Keratinocyte (primary cell): ENCODE results near the gene DAPK1.

ENCODE experiments used
- EZH2 ChIP-seq: IDR thresholded peaks from one replicate; pipeline ENCODE4 v1.6.1; 2012; ENCODE audit warnings: inconsistent platforms, mild to moderate bottlenecking, low read length, moderate library complexity
- TF ChIP-seq, protein P1 (sequence below), 3 experiments: IDR thresholded peaks in 1 of 3; conservative IDR thresholded peaks in 1 of 3; optimal IDR thresholded peaks in 1 of 3; 2 replicates in 2 of 3; 3 replicates in 1 of 3; pipeline versions ENCODE3 to v1.5.1; 2011; ENCODE audit warnings: low read length in 3 of 3, mild to moderate bottlenecking in 3 of 3, moderate library complexity in 2 of 3, control low read depth in 1 of 3, inconsistent platforms in 1 of 3; ENCODE audit not compliant: insufficient read depth in 2 of 3; ENCODE audit errors: extremely low read depth in 1 of 3

DNA sequence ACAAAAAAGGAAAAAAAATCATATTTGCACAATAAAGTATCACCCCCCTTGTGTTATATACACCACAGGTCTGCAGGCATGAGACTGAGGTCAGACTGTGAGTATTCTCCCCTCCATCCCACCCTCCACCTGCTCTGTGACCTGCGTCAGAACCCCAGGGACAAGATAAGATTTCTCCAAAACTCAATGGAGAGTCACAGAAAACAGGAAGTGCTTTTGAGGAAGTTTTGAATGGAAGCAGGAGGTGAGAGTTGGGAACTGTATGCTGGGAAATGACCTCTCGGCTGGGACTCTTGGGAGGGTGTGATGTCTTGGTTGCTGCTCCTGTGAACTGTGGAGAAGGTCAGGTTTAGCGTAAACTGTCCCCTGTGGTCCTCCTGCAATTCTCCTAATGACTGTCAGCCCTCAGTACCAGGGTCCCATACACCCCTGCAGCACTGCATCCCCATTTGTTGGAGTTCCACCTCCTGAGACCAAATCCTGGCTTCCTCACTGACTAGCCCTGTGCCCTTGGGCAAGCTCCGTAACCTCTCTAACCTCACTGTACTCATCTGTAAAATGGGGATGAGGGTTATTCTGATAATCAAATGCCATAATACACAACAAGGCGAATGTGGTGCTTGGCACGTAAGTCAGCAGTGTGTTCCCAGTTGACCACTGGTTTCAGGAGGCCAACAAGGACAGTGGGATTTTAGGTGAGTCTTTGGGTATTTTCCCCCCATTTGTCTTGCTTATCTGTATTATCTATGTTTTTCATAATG lies 221.4 kb downstream of the DAPK1 start:
- TF ChIP-seq, protein P1, sequence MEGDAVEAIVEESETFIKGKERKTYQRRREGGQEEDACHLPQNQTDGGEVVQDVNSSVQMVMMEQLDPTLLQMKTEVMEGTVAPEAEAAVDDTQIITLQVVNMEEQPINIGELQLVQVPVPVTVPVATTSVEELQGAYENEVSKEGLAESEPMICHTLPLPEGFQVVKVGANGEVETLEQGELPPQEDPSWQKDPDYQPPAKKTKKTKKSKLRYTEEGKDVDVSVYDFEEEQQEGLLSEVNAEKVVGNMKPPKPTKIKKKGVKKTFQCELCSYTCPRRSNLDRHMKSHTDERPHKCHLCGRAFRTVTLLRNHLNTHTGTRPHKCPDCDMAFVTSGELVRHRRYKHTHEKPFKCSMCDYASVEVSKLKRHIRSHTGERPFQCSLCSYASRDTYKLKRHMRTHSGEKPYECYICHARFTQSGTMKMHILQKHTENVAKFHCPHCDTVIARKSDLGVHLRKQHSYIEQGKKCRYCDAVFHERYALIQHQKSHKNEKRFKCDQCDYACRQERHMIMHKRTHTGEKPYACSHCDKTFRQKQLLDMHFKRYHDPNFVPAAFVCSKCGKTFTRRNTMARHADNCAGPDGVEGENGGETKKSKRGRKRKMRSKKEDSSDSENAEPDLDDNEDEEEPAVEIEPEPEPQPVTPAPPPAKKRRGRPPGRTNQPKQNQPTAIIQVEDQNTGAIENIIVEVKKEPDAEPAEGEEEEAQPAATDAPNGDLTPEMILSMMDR (optimal IDR thresholded peaks at IDR 0.05 in 1 of 3, IDR thresholded peaks at IDR 0.05 in 1 of 3, conservative IDR thresholded peaks at IDR 0.05 in 1 of 3; ENCODE audit: extremely low read depth in 1 of 3, insufficient read depth in 2 of 3, low read length in 3 of 3): no peak
- no peak for TF ChIP-seq EZH2
